22Rv1 (cell line): Measurements from ENCODE around the gene LPO.

Experiments used
- CTCF ChIP-seq: fragments of 450-650 bp; IDR thresholded peaks from 2 replicates; pipeline ENCODE4 v1.5.1; 2017; ENCODE audit warnings: mild to moderate bottlenecking
- ZFX ChIP-seq: fragments of 450-650 bp; IDR thresholded peaks from 2 replicates; pipeline ENCODE4 v1.6.1; 2017; ENCODE audit warnings: antibody characterized with exemption, borderline replicate concordance

- TF ChIP-seq CTCF = no peak
- TF ChIP-seq ZFX = no peak
Measured at GRCh38 chr17:58234512-58234911, 3.9 kb upstream of the LPO start.
